HG03060 (cell line): Measurements from ENCODE around the gene DMGDH.

ENCODE experiments used
- ATAC-seq: cut with Tn5 transposase; IDR thresholded peaks from one replicate; pipeline ENCODE4 v1.9.1; 2021; ENCODE audit warnings: low read depth, moderate number of reproducible peaks; ENCODE audit not compliant: unreplicated experiment

The DMGDH gene

DNA sequence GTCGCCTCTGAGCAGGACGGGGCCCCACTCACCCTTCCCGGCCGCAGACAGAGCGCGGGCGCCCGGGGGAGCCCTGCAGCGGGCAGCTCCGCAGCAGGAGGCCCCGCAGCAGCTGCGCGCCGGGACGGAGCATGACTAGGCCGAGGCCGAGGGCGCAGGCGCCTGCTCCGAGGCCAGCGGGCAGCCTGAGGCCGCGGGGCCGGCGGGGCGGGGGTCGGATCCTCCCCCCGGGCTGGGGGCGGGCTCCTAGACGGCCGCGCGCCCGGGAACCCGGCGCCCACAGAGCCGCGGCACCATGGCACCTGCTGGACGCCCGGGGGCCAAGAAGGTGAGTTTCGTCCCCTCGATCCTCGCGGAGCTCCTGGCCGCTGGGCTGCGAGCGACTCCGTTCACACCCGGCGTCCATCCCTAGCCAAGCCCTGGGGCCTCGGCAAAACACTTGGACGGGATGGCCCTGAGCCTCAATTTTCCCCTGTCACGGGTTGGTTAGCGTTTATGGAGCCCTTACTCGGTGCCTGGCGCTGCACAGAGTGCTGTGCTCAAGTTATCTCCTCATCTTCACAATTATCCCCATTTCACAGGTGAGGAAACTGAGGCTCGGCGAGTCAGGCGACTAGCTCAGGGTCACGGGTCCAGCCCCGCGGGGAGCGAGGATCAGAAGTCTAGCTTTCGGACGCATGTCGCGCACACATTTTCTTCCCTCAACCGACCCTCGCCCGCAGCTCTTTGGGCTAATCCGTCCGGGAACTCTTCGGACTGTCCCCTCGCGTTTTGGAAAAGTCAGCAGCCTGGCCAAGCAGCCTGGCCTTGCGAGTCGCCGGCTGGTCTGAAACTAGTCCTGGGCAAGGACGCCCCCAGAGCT lies at the start of gene DMGDH, which contains the start of gene BHMT2:
Gene DMGDH, minus strand, starts transcription at position 187 of the 862 bp plus-strand sequence. Its CDS starts 54 bp downstream, at position 133.
Gene BHMT2, plus strand, starts transcription at position 280 of the 862 bp plus-strand sequence. Its CDS starts 16 bp downstream, at position 296.
- no peak for ATAC-seq

DNA sequence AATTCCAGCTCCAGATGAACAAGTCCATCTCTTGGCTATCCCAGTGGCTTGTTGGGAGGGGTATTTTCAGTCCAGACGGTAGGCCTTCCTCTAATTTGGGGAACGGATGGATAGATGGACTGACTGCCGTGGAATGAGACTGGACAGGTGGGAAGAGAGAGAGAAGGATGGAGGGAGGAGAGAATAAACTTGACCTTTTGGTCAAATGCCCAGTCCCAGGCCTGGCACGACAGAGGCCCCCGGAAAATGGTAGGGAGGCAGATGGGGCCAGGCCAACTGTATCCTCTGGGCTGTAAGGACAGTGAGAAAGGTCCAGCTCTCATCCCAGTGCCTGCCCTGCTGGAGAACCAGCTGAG lies 43.2 kb upstream of the DMGDH start:
- ATAC-seq = no peak

DNA sequence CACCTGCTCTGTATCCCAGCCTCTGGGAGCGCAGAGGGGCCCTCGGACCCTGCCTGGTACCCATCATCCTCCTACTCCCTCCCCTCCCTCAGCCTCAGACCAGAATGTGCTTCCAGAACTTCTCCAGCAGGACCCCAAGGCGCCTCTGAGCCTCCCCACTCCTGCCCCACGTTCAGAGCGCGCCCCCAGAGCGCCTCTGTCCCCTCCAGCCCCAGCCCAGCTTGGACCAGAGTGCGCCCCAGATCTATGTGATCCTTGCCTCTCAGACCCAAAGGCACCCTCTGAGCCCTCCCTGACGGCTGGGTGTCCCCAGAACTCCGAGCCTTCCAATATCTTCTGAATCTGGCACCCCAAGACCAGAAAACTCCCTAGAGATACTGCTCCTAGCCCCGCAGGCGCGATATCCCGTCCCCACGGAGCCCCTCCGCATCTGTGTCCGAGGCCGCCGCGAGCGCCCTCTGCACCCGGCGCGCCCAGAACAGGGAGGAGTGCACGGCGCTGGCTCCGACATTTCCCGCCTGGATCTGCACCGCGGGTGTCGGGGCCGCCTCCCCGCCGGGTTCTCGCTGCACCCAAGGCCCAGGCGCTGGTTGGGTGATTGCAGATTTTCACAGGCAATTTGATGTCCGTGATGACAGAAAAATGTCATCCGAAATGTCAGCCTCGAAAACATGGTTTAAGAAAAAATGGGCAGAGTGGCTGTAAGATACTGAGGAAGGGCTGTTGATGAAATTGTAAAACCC lies 42.7 kb upstream of the DMGDH start:
- no peak for ATAC-seq

DNA sequence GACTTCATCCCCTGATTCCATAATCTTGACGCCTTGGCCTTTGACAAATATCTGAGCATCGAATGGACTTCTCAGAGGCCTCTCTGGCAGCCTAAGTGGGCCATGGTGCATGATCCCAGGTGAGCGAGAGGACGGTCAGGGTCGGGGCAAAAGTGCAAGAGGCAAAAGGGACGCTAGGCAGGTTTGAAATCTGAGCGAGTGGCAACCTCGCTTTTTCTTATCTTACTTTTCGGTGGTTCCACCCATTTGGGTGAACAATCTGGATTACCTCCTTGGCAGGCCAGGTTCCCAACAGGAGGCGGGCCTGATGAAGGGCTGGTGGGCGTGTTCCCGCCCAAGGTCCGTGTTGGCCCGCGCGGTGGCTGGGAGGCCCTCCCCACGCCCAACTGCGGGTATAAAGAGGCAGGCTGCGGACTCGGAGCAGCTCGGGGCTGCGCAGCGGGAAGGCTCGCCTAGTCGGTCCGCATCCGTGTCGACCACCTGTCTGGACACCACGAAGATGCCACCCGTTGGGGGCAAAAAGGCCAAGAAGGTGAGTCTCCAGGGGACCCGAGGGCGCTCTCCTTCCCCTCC lies 42.0 kb upstream of the DMGDH start, which contains the start of gene BHMT:
Gene BHMT, plus strand, starts transcription at position 423 of the 573 bp plus-strand sequence. Its CDS starts 77 bp downstream, at position 500.
- ATAC-seq = no peak

DNA sequence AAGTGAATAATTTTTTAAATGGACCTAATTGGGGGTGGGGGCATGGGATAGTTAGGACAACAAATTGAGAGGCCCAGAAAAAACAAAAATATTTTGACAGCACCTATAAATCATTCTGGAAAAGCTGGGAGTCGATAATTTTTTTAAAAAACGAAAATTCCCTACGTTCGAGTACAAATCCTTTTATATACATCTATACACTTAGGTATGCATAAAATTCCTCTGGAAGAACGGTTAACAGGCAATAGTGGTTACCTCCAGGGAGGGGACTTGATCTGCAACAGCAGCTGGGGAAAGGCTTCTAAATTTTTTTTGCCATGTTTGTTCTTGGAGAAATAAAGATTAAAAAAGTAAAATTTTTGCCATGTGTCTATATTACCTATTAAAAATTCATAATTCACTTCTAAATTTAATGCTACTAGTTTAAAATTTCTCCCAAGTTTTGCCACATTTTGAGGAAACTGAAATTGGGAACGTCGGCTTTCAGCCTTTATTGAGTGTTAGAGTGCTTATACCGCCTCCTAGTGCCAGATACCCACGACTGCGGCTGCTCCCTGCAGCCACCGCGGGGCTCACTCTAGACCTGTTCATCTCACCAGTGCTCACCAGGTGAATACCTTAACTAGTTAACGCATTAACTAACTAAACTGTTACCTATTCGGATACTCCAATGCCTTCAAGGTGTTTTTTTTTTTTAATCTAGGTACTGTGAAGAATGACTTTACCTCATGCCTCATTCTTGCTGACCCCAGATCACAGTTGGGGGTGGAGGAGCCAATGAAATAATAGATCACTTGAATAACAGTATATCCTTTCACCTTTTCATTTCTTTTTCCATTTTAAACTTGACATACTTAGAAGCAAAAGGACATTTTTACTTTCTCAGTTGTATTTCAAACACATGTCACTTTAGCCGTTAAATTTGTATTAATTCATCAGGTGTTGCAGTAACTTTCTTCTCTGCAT lies 40.3 kb upstream of the DMGDH start:
- ATAC-seq = no peak

DNA sequence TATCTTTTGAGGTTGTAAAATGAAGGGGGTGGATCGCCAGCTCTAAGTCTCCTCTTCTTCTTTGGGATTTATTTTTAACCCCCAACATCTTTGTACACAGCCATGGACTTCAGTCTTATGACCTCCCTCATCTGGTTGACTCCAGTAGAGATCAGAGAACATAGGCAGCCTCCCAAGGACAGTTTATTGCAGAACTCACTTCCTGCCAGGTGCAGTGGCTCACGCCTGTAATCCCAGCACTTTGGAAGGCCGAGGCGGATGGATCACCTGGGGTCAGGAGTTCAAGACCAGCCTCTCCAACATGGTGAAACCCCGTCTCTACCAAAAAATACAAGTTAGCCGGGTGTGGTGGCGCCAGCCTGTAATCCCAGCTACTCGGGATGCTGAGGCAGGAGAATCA lies 39.3 kb upstream of the DMGDH start:
- ATAC-seq = no peak

DNA sequence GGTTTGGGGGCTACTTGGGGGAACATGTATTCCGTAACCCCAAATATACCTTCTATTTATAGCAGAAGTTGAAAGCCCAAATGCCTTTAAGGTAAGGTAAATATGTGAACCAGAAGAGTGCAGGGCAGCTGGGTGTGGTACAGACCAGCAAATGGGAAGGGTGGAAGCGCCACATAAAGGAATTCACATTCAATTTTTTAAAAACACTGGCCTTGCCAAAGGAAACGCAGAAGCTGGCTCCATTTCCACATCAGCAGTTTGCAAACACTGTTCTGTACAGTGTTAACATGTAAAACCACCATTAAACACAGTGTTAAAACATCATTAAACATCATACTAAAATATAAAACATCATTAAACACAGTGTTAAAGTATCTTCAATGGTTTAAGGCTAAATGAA lies 38.6 kb upstream of the DMGDH start:
- no peak for ATAC-seq

DNA sequence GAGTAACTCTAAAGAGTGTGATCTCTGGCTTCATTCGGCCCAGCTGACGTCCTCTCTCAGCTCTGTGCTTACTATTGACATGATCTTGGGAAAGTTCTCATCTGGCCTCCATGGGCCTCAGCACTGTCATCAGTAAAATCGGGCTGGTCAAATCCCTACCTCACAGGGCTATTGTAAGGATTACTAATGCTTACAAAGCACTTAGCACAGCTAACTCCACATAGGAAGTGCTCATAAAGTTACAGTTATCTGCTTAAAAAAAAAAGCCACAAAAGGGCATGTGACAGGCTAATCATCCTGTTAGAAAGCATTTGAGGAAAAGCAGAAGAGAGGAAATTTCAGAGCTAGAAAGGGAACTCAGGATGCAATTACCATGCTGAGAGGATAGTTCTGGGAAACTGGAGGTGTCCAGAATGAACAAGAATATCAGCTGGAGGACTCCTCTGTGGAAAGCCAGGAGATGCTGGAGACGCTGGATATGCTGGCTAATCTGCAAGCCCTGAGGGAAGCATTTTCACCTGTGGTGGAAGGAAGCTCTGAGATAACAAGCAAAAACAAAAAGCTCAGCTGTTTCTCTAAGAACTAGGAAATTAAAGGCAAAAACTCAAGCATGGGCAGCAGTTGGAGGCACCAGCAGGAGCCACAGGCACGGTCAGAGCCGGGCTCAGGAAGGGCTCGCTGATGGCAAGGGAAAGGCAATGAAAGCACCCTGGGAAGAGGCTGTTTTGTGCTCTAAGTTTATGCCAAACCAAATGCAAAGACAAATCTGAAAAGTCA lies 37.7 kb upstream of the DMGDH start:
- no peak for ATAC-seq

DNA sequence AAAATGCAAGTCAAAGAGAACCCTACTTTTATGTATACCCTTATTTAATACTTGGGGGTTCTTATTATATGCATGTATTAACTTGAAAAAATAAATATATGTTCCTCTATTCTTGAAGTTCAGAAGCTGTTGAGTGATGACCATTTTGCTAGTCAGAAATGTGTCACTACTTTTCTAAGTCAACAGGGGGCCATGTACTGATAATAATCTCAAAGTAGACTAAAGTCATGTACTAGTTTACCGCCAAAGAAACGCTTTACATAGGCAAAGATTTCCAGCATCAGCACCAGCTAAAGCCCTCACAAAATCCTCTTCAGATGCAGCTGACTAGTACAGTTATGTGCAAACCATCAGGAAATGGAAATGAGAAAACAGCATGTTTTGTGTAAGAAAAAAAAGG lies 36.4 kb upstream of the DMGDH start:
- ATAC-seq = no peak

DNA sequence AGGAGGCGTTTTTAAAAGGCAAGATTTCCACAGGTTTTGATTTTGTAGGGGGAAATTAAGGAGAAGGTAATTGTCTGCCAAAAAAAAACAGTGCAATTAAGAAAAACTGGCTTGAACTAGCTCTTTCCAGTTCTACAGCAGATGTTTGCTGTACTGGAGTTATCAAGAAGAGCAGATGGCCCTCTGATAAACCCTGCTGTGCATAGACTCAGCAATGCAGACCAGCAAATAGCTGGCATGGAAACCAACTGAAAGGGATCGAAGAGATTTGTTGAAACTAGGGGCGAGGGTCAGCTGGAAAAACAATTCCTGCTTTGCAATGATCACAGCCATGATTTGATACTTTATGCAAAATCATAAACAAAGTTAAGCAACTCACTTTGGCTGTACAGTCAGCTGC lies 24.3 kb upstream of the DMGDH start:
- no peak for ATAC-seq

DNA sequence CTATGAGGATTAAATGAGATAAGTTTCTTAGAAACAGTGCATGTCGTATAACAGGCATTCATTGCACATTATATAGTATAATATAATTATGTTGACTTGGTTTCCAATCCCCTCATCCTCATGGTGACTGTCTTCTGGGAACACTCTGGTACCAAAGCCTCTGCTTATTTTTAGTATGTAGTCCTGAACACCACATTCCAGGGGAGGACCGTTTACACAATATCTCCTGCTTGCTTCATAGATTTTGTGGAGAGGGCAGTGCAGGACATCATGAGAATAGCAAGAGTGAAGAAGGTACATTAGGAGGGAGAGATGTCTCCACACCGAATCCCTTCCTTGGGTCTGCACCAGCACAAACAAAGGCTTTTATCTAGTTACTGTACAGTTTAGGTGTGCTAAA lies 21.6 kb upstream of the DMGDH start:
- ATAC-seq = no peak

DNA sequence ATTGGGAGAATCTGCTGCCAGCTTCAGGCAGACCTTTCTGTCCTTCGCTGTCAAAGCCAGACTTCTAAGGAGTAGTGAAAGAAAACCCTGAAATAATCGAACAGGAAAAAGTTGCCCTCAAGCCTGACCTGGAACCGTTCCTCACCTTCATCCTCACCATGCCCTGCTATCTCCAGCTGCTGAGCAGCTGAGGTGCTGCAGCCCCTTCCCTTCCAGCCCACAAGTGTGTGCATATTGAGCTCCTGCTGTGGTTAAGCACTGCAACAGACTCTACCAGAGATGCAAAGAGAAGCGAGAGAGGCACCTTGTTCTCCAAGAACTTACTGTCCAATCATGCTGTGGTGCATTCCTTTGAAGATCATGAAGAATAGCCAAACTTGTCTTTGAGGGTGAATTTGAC lies 19.0 kb upstream of the DMGDH start:
- ATAC-seq = no peak

DNA sequence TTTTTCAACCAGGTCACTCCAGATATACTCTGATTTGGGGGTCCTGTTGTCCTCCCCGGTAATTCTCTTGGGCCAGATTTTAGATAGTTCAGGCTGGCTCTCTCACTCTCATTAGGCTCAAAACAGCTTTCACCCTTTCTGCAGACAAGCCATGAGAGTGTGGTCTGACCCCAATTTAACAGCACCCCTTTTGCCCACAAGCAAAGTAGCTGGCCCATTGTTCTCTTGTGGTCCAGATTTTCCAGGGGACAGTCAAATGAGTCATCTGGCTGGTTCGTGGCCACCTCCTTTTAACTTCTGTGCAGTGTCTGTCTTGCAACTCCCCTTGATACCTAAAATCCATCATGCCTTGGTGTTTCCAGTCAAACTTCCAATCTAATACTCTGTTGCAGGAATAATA lies 16.6 kb upstream of the DMGDH start:
- ATAC-seq = no peak

DNA sequence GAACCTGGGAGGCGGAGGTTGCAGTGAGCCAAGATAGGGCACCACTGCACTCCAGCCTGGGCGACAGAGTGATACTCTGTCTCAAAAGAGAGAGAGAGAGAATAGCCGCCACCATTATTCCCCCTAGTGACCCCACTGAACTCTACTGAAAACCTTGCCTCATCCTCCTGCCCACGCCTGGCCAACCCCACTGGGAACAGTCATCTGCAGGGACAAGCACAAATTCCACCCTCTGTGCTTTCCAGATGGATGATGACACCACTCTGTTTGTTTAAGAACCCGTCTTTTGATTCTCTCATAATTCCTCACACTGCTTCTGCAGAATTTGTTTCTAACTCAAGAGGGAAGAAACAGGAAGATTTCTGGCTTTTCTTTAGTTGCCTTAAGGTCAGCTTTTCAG lies 12.3 kb upstream of the DMGDH start:
- no peak for ATAC-seq

DNA sequence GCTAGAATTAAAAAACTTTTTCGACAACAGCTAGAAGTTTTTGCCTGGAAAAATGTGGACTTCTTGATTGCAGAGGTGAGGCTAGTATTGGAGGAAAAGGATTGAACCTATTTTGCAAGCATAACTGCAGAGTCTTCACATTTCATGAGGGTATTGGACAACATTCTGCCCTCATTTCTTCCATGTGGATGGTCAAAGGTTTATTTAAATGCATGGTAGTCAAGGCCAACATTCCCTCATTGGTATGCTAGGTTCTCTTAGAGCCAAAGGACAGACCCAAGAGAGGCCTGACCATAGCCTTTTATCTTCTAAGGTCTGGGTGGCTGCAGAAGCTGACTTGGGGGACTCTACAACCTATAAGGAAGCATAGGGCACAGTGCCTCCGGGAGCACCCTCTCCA lies 11.3 kb upstream of the DMGDH start:
- ATAC-seq = no peak

DNA sequence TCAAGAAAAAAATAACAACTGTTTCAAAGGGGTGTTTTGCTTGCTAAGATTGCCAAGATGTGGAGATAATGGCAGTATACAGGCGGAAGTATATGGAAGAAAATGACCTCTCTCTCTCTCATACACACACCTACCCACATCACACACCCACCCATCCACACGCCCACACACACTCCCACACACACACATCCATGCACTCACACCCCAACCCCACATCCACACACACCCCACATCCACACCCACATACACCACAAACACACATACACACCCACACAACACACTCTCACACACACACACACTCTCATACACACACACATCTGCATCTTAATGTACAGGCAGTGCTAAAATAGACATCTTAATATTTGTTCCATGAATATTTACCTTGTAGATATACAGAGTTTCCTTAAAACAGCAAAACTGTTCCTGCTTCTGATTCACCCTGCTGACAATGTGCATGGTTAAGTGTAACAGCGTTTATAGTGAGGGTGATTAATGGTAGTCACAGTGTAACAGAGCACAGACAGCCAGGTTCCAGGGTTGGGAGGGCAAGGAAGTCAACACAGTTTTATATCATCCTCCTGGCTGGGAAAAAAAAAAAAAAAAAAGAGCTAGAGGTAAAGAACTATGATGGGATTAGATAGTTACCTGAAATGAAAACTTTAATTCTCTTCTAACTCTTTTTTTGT lies 8.3 kb upstream of the DMGDH start:
- ATAC-seq = no peak

DNA sequence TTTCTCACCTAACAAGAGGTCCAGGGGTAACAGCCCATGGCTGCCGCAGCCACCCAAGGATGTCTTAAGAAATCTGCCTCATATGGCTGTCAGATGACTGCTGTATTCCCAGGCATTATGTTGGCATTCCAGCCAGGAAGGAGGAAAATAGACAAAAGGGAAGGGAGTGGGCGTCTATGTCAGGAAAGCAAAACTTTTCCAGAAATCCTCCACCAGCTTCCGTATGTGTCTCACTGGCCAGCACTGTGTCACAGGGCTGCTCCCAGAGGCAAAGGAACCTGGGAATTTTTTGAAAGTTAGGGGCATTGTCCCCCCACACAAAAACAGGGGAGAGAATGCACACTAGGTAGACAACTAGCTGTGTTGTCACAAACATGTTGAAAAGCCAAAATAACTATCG lies 7.3 kb upstream of the DMGDH start:
- no peak for ATAC-seq

DNA sequence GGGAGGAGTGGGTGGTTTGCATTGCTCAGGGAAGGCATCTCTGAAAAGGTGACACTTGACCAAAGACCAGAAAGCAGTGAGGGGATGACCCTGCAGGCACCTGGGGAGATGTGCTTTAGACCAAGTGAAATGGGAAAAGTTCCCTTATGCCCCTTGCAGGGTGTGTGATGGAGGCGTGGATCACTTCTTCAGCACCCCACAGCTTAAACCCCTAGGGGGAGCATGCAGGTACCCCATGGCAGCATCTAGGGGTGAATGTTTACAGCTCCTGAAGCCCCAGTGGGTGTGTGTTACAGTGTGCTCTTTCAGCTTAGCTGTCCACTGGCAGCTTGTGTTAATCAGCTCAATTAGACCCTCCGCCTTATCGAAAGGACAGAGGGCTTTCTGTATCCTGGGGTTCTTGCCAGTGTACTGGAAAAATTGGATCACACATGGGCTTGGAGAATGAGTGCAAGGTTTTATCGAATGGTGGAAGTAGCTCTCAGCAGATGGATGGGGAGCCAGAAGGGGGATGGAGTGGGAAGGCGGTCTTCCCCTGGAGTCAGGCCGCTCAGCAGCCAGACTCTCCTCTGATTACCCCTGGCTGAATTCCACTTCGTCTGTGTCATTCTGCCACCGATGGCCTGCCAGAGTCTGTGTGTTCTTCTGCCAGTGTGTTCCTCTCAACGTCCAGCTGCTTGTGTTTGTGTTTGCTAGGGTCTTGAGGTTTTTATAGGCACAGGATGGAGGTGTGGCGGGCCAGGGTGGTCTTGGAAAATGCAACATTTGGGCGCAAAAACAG lies 6.4 kb upstream of the DMGDH start:
- ATAC-seq = no peak
